Activated T-cell treated with anti-CD3 and anti-CD28 coated beads for 24 hours (primary cell): ENCODE results near the gene SLC5A11.
"Not testable (repeated sequence)": the region's sequence is repeated elsewhere in the genome, so short reads cannot be mapped to it uniquely, and the experiment has no call there.

Experiments used
- DNase-seq: peaks from one replicate; pipeline ENCODE4 v3.0.0-alpha.2; 2020; ENCODE audit warnings: low read depth

SLC5A11 gene

DNA sequence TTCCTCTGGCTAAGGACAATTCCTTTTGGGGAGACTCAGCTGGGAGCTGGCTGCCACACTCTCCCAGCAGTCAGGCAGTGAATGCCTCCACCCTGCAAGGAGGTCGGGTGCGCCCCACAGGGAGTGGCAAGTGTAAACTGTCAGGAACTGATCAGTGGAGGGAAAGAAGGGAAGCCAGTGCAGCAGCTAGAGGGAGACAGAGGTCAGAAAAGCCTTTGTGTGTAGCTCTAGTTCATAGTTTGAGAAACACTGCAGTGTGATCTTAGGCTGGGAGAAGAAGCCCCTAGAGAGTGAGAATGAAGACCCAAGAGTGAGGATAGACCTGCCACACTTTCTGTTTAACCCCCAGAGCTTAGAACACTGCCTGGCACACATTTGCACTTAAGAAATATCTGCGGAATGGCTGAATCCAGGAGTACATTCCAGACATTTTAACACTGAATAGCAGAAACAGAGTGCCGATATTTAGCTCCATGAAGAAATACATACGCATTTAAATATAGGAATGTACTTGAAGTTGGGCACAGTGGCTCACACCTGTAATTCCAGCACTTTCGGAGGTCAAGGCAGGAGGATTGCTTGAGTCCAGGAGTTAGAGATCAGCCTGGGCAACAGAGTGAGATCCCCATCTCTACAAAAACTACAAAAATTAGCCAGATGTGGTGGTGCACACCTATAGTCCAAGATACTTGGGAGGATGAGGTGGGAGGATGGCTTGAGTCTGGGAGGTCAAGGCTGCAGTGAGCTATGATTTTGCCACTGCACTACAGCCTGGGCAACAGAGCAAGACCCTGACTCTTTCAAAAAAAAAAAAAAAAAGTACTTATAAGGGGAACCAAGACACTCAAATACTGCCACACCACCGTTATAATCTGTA lies 11.1 kb upstream of the SLC5A11 start:
- no peak for DNase-seq

GRCh38 chr16:24836836-24837235 lies 8.9 kb upstream of the SLC5A11 start:
- DNase-seq, result no peak

DNA sequence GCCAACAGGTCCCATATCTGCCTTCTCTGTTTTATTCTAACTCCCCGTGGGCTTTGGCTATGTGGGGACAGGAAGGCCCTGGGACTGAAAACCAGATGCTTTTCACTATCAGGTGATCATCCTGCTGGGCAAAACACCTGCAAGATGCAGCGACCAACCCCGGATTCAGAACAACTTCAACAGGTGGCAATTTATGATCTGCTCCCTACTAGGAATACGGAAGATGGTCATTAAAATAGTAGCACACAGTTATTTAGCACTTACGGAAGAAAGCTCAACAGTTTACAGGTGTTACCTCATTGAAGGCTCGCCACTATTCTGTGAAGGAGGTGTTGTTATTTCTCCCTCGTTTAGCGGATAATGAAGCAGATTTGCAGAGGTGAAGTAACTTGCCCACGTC lies 7.8 kb upstream of the SLC5A11 start:
- DNase-seq, result no peak

- DNase-seq, result no peak
Observed at GRCh38 chr16:24838554-24839266, 7.1 kb upstream of the SLC5A11 start.

DNA sequence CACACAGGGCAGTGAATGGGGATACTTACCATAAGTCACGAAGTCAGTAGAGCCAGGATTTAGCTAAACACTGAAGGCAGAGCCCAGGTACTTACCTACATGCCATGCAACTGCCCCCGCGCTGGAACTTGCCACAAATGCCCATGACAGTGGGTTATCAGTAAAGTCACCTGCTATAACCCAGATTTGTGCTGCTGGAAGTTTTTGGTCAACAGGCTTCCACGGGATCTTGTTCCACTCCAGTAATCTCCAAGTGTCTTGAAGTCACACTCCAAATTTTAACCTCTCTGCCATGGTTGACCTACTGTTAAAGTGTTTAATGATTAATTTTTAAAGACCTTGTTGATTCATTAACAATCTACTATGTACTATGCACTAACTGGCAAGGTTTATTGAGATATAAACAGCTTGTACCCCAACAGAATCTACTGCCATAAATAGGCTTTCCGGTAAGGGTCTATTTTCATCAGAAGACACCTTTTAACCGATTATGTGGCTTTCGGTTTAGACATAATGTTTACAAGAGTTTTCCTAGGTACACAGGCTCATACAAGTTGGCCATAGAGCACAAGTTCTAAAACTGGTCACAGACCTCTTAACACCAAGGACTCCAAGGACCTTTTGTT lies 6.3 kb upstream of the SLC5A11 start:
- DNase-seq, result no peak

DNA sequence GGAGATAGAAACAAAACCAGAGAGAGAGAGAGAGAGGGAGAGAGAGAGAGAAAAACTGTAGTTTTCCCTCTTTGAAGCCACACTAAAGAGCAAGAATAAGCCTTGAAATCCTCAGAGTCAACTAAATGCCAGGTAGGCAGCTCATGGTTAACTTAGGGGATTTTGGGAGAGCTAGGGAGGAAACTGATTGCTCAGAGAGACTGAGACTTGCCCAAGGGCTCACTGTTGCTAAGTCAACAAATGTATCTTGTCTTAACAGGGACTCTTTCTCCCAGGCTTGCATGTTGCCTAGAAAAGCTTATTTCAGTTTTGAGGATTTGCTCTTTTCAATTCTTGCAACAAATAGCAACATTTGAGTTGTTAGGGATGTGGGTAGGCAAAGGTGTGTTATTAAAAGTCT lies 4.5 kb upstream of the SLC5A11 start:
- no peak for DNase-seq

DNA sequence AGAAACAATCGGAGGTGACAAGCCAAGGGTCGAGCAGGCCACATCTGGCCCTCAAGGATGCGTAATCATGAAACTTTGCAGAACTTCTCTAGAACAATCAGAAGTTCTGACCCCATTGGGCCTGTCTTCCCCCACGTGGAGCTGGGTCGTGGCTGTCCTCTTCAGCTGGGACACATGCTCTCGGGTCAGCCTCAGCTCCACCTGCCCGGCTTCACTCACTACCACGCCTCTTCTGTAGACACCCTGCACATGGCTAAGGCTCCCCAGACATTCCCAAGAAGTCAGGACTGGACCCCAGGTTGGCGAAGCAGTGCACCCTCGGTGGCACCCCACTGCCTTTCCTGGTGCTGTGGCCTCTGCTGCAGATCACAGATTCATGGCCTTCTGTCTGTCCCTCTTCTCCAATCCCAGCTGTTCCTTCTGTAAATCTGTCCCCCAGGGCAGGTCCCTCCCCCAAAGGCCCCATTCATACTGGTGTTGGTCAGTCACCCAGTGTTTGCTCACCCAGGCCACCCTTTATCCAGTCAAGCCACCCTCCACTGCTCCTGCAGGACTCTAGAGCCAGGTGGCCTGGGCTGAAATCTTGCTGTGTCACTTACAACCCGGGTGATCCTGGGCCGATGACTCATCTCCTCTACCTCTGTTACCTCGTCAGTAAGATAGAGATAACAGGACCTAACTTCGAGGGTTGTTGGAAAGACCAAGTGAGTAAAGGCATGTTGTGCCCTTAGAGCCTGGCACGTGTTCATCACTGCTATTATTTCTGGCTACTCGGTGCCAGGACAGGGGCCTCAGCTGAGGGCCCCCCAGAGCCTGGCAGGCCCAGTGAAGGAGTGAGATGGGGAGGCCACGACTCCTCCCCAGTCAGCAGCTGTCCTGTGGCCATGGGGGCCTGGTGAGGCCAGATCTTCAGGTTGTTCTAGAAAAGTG lies 1.4 kb upstream of the SLC5A11 start:
- no peak for DNase-seq

GRCh38 chr16:24845031-24845365 lies 765 bp upstream of the SLC5A11 start:
- not testable (repeated sequence) for DNase-seq

DNA sequence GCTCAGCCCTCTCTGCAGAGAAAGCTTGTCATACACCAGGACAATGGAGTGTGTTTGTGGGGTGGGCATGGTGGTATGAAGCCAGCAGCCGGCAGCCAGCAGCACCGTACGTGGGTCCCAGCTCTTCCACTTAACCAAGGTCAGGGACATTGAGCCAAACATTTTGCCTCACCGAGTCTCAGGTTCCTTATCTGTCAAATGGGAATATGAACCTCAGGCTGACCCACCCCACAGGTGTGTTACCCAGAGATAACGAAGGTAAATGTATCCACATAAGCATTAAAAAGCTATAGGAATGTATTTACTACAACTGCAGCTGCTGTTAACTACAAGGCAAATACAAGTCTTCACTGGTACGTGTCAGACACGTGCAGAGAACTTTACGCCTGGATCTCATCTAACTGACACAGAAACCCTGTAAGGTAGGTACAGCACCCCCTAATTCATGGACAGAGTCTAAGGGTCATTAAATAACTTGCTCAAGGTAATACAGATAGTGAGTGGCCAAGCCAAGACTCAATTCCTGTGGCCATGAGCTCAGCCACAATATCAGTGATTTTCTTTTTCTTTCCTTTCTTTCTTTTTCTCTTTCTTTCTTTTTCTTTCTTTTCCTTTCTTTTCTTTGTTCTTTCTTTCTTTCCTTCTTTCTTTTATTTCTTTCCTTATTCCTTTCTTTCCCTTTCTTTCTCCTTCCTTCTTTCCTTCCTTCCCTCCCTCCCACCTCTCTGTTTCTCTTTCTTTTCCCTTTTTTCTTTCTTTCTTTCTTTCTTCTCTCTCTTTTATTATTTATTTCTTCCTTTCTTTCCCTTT lies 990 bp downstream of the SLC5A11 start:
- DNase-seq, result no peak

- DNase-seq, result no peak
Observed at GRCh38 chr16:24847358-24847664, 1.5 kb downstream of the SLC5A11 start.

DNA sequence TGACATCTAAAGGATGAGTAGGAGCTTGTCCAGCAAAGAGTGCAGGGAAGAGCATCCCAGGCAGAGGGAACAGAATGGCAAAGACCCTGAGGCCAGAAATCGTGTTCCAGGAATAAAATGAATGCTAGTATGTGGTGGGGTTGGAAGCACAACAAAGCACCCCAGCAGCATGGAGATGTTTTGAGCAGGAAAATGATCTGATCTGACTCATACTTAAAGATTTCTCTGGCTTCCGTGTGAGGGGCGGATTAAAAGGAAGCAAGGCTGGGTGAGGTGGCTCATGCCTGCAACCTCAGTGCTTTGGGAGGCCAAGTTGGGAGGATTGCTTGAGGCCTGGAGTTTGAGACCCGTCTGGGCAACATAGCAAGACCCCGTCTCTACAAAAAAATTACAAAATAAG lies 2.3 kb downstream of the SLC5A11 start:
- no peak for DNase-seq

GRCh38 chr16:24849641-24850040 lies 3.9 kb downstream of the SLC5A11 start:
- no peak for DNase-seq

GRCh38 chr16:24850289-24850938 lies 4.7 kb downstream of the SLC5A11 start:
- DNase-seq, result no peak

DNA sequence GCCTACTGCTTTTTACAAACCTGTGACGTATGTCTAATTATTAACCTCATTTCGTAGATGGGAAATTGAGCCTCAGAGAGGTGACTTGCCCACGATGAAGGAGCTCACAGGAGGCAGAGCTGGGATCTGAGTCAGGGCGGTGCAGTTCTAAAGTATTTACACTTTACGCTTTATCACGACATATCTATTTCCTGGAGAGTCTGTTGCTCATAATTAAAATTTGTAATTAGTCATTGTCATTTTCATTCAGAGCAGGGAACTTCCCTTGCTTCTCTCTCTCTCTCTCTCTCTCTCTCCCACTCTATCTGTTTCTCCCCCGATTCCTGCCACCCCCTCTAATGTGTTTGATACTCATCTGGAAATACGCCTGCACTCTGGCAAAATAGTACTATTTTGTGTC lies 5.9 kb downstream of the SLC5A11 start:
- DNase-seq, result no peak

DNA sequence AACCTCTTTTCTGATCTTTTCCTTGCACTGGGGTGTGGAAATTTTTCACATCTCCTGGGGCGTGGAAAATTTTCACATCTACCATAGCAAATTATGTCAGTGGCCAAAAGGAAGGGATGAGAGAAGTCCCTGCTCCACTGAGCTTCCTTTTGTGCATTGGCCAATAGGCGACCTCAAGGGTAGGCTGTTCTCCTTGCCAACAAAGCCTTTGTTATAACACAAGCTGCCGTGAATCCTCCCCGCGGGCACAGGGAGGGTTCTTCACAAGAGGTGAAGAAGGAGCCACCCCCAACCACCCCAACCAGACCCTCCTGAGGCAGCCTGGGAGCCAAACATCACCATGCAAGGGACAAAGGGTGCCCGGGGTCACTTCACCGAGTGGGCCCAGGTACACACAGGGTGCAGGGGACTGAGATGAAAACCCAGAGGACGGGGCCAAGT lies 6.5 kb downstream of the SLC5A11 start:
- DNase-seq, result no peak

GRCh38 chr16:24853169-24853824 lies 7.5 kb downstream of the SLC5A11 start:
- no peak for DNase-seq

DNA sequence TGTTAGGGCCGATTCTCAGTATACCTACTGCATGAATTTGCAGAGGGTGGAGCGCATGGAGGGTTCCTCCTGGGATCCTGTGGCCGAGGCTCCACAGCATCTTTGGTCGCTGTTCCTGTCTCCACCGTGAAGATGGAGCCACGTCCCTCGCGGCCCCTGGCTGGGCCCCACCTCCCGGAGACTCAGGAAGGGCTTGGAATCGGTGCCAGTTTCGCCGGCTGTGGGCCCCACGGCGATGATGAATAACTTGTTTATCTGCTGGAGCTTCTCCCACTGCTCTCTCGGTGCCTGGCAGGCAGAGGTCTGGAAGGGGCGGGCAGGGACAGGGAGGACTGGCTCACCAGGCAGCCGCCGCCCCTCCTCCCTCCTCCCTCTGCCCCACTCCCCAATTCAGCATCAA lies 8.1 kb downstream of the SLC5A11 start:
- no peak for DNase-seq

- DNase-seq, result no peak
Observed at GRCh38 chr16:24854607-24855171, 8.9 kb downstream of the SLC5A11 start.

DNA sequence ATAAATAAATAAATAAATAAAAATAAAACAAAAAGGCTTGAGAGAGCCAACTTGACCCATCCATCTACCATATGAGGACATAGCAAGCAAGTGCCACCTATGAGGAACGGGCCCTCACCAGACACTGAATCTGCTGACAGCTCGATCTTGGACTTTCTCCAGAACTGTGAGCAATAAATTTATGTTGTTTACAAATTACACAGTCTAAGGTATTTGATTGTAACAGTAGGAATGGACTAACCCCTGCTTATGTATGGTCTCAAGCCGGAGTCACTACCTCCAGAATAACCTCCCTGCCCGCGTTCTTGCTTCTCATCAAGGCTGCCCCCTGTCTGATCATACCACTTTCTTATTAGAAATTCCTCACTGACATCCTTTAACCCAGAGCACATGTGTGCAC lies 9.9 kb downstream of the SLC5A11 start:
- no peak for DNase-seq

DNA sequence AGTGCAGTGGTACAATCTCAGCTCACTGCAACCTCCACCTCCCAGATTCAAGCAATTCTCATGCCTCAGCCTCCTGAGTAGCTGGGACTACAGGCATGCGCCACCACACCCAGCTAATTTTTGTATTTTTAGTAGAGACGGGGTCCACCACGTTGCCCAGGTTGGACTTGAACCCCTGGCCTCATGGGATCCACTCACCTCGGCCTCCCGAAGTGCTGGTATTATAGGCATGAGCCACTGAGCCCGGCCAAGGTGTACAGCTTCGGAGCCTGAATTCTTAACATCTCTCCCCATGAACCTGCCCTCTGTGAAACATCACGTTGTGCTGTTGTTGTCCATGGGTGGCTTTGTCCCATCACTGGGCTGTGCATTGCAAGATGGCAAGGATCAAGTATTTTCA lies 11.1 kb downstream of the SLC5A11 start:
- DNase-seq, result not testable (repeated sequence)
